Measurements from ENCODE around the gene ERC2.

DNA sequence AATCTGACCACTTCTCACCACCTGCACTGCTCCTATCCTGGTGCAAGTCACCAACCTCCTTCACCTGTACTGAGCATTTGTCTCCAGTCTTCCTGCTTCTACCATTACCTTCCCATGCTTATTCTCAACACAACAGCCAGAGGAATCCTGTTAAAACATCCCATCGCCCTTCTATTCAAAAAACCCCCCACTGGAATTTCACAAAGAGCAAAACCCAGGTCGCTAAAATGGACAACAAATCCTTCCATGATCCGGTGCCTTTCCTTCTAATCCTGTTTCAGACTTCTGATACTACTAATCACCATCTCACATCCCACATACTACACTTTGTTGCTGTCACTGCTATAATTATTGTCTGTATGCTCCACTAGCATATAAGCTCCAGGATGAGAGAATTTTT, 85.2 kb downstream of the ERC2 start:
- TF ChIP-seq POLR2A (IDR thresholded peaks at IDR 0.05; ENCODE audit: low read depth, low read length) (no peak), EZH2 (IDR thresholded peaks at IDR 0.05; ENCODE audit: borderline replicate concordance, low read depth, low read length, severe bottlenecking) (no peak), FOS (IDR thresholded peaks at IDR 0.05; ENCODE audit: borderline replicate concordance, insufficient read depth, low read length) (no peak)
- TF ChIP-seq, protein P1, sequence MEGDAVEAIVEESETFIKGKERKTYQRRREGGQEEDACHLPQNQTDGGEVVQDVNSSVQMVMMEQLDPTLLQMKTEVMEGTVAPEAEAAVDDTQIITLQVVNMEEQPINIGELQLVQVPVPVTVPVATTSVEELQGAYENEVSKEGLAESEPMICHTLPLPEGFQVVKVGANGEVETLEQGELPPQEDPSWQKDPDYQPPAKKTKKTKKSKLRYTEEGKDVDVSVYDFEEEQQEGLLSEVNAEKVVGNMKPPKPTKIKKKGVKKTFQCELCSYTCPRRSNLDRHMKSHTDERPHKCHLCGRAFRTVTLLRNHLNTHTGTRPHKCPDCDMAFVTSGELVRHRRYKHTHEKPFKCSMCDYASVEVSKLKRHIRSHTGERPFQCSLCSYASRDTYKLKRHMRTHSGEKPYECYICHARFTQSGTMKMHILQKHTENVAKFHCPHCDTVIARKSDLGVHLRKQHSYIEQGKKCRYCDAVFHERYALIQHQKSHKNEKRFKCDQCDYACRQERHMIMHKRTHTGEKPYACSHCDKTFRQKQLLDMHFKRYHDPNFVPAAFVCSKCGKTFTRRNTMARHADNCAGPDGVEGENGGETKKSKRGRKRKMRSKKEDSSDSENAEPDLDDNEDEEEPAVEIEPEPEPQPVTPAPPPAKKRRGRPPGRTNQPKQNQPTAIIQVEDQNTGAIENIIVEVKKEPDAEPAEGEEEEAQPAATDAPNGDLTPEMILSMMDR (IDR thresholded peaks at IDR 0.05; ENCODE audit: extremely low read depth in 1 of 2, insufficient read depth in 1 of 2, low read depth in 1 of 2, low read length in 2 of 2): no peak
- TF ChIP-seq, protein P2, sequence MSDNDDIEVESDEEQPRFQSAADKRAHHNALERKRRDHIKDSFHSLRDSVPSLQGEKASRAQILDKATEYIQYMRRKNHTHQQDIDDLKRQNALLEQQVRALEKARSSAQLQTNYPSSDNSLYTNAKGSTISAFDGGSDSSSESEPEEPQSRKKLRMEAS (IDR thresholded peaks at IDR 0.05; ENCODE audit: insufficient read depth, insufficient read length): no peak
